Suprapubic skin (tissue), 4 donors: ENCODE data around the gene RPL27A. TPM values are rescaled to one million over a fixed set of nuclear protein-coding genes. Genes with fewer than 3 reads are reported as not detected.

Source experiments
- DNase-seq, 2 donors: peaks; one replicate each; pipeline ENCODE4 v3.0.0-alpha.2; 2019; ENCODE audit warnings: low spot score in 2 of 2
- H3K27ac ChIP-seq: fragments of 200-600 bp; sonication (generic); one replicate; pipeline ENCODE4 v1.5.1; 2019
- H3K27me3 ChIP-seq: fragments of 200-600 bp; sonication (generic); one replicate; pipeline ENCODE4 v1.5.1; 2019
- H3K36me3 ChIP-seq: fragments of 200-600 bp; sonication (generic); one replicate; pipeline ENCODE4 v1.5.1; 2019
- H3K4me1 ChIP-seq: fragments of 200-600 bp; sonication (generic); one replicate; pipeline ENCODE4 v1.5.1; 2019
- H3K4me3 ChIP-seq: fragments of 200-600 bp; sonication (generic); one replicate; pipeline ENCODE4 v1.5.1; 2019; ENCODE audit warnings: mild to moderate bottlenecking
- H3K9me3 ChIP-seq: fragments of 200-600 bp; sonication (generic); one replicate; pipeline ENCODE4 v1.5.1; 2019
- EP300 ChIP-seq: sonication (generic); formaldehyde crosslinking; IDR thresholded peaks from one replicate; pipeline ENCODE4 v1.6.1; 2017; ENCODE audit warnings: antibody characterized with exemption
- POLR2A ChIP-seq, 2 donors: fragments of 450-650 bp; IDR thresholded peaks; one replicate each; pipeline ENCODE4 v1.6.1; 2017; ENCODE audit warnings: antibody characterized with exemption in 2 of 2, mild to moderate bottlenecking in 2 of 2, moderate library complexity in 2 of 2
- POLR2AphosphoS5 ChIP-seq, 3 donors: sonication (generic); formaldehyde crosslinking; IDR thresholded peaks; one replicate each; pipeline ENCODE4 v1.6.1; 2017; ENCODE audit warnings: antibody characterized with exemption in 3 of 3
- WGBS: methylation state at CpG from one replicate; pipeline ENCODE4 v1.1.5; 2018; 5-methylcytosine and 5-hydroxymethylcytosine counted together
- total RNA-seq, 4 donors: library from RNA; depleted of rRNA; stranded (reverse); fragments of >200 nt; gene quantifications; one replicate each; pipeline ENCODE4 v1.1.0, GENCODE V29; 2016
- TF ChIP-seq, protein P1 (sequence below), 2 donors: fragments of 200-600 bp in 1 of 2; fragments of 450-650 bp in 1 of 2; sonication (generic) in 1 of 2; IDR thresholded peaks; one replicate each; pipeline ENCODE4 v1.5.1; 2016 to 2019; ENCODE audit warnings: antibody characterized with exemption in 2 of 2, mild to moderate bottlenecking in 1 of 2, moderate library complexity in 1 of 2

Gene RPL27A
- total RNA-seq, 4 donors from 2014 or later = 822 to 1,505 (median 1,124) TPM

DNA sequence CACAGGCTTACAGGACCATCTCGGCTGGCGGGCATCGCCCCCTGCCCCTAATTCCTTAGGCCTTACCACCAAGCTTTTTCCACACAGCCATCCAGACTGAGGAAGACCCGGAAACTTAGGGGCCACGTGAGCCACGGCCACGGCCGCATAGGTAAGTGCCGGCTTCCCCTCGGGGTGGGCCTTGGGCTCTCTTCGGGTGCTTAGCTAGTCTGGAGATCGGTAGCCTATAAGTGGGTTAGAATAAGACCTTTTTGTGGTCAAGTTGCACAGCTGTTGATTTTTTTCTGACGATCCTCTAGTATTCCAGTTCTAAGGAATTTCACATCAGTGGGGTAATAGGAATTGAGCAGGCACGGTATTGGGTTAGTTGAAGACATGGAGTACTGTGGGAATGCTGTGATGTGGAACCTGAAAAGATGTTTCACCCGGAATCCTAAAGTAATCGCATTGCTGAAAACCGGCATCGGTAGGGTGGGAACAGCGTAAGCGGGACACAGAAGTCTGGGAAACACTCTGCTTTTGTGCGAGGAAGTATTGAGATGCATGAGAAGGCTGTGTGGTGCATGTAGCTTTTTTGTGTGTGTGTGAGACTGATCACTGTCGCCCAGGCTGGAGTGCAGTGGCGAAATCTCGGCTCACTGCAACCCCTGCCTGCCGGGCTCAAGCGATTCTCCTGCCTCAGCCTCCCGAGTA lies 669 bp downstream of the RPL27A start:
- H3K27ac ChIP-seq = peak overlapping the region; percentile 99
- H3K36me3 ChIP-seq = peaks cover 51% of the 10 kb centered on the region
- H3K4me1 ChIP-seq = peaks cover 34% of the 10 kb centered on the region
- DNase-seq = peak in 1 of 2 donors; percentile 71
- WGBS = 7% methylated on average over 27 of the region's 27 CpGs
- H3K9me3 ChIP-seq = no peaks in the 10 kb centered on the region
- TF ChIP-seq, protein P1, sequence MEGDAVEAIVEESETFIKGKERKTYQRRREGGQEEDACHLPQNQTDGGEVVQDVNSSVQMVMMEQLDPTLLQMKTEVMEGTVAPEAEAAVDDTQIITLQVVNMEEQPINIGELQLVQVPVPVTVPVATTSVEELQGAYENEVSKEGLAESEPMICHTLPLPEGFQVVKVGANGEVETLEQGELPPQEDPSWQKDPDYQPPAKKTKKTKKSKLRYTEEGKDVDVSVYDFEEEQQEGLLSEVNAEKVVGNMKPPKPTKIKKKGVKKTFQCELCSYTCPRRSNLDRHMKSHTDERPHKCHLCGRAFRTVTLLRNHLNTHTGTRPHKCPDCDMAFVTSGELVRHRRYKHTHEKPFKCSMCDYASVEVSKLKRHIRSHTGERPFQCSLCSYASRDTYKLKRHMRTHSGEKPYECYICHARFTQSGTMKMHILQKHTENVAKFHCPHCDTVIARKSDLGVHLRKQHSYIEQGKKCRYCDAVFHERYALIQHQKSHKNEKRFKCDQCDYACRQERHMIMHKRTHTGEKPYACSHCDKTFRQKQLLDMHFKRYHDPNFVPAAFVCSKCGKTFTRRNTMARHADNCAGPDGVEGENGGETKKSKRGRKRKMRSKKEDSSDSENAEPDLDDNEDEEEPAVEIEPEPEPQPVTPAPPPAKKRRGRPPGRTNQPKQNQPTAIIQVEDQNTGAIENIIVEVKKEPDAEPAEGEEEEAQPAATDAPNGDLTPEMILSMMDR (IDR thresholded peaks at IDR 0.05) = no peak
- no peak for TF ChIP-seq EP300
- TF ChIP-seq POLR2AphosphoS5 (IDR thresholded peaks at IDR 0.05) = no peak
- TF ChIP-seq POLR2A (IDR thresholded peaks at IDR 0.05) = no peak
- H3K4me3 ChIP-seq = peak overlapping the region; percentile 88
- H3K27me3 ChIP-seq = no peaks in the 10 kb centered on the region

DNA sequence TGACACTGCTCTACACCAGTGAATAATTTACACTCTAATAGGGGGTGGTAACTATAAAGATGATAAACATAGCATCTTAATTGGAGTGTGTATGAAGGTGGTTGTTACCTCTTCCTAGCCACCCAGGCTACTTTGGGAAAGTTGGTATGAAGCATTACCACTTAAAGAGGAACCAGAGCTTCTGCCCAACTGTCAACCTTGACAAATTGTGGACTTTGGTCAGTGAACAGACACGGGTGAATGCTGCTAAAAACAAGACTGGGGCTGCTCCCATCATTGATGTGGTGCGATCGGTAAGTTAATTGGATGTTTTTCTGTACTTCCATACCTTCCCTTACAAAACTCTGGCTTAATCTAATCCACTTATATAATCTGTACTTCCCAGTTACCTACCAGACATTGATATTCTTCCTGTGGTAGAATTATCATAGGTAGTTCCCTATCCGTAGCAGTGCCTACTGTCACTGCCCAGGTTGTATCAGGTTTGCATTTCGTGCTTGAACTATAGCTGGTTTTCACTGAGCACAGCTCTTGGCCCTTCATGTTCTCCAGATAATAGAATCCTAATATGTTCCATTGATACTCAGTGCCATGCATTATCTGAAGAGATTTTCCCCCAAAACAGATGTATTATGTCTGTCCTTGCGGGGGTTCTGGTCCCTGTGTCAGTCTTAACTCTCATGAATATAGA lies 2.2 kb downstream of the RPL27A start:
- Histone ChIP-seq H3K27me3 (no peaks in the 10 kb centered on the region), H3K4me1 (peaks cover 44% of the 10 kb centered on the region), H3K27ac (no peak overlapping the region), H3K4me3 (peak overlapping the region; percentile 88), H3K36me3 (peaks cover 38% of the 10 kb centered on the region), H3K9me3 (no peaks in the 10 kb centered on the region)
- no peak for DNase-seq
- TF ChIP-seq EP300 = no peak
- no peak for TF ChIP-seq POLR2A (IDR thresholded peaks at IDR 0.05)
- TF ChIP-seq POLR2AphosphoS5 (IDR thresholded peaks at IDR 0.05) = no peak
- TF ChIP-seq, protein P1 (IDR thresholded peaks at IDR 0.05) = no peak
- 81% methylated on average over 6 of the region's 6 CpGs for WGBS

DNA sequence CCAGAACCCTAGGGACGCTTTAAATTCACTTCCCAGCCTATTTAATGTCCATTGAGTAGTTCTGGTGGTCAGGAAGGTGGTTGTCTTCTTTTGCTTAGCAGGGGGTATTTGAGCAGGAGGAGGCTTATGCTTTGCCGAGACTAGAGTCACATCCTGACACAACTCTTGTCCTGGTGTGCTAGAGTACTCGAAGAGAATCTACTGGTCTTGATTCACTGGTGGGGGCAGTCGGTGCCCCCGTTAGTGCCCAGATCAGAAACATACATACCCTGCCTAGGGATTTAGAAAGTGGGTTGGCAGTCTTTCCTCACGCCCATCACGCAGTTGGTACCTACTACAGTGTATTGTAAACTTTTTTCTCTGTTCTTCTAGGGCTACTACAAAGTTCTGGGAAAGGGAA lies 2.7 kb downstream of the RPL27A start:
- no peaks in the 10 kb centered on the region for H3K9me3 ChIP-seq
- TF ChIP-seq POLR2A (IDR thresholded peaks at IDR 0.05) (no peak), EP300 (no peak), POLR2AphosphoS5 (IDR thresholded peaks at IDR 0.05) (no peak)
- TF ChIP-seq, protein P1 (IDR thresholded peaks at IDR 0.05) = no peak
- H3K27ac ChIP-seq = no peak overlapping the region
- H3K27me3 ChIP-seq = no peaks in the 10 kb centered on the region
- H3K36me3 ChIP-seq = peaks cover 34% of the 10 kb centered on the region
- no peak for DNase-seq
- 71% methylated on average over 7 of the region's 7 CpGs for WGBS
- H3K4me1 ChIP-seq = peaks cover 46% of the 10 kb centered on the region
- H3K4me3 ChIP-seq = no peak overlapping the region

DNA sequence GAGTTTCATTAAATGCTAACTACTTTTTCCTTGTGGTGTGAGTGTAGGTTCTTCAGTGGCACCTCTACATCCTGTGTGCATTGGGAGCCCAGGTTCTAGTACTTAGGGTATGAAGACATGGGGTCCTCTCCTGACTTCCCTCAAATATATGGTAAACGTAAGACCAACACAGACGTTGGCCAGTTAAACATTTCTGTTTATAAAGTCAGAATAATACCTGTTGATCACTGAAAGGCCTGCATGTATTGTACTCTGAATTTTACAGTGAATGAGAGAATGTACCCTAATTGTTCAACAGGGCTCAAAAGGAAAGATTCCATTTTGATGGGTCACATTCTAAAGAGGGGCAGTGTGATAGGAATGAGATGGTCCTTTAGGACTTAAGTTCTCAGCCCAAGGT lies 3.2 kb downstream of the RPL27A start:
- no peaks in the 10 kb centered on the region for H3K9me3 ChIP-seq
- H3K27ac ChIP-seq = no peak overlapping the region
- DNase-seq = no peak
- no peaks in the 10 kb centered on the region for H3K27me3 ChIP-seq
- H3K36me3 ChIP-seq = peaks cover 33% of the 10 kb centered on the region
- WGBS = 82% methylated on average over 2 of the region's 2 CpGs
- TF ChIP-seq, protein P1 (IDR thresholded peaks at IDR 0.05) = no peak
- TF ChIP-seq EP300 (no peak), POLR2AphosphoS5 (IDR thresholded peaks at IDR 0.05) (no peak), POLR2A (IDR thresholded peaks at IDR 0.05) (no peak)
- H3K4me1 ChIP-seq = peaks cover 46% of the 10 kb centered on the region
- H3K4me3 ChIP-seq = no peak overlapping the region

DNA sequence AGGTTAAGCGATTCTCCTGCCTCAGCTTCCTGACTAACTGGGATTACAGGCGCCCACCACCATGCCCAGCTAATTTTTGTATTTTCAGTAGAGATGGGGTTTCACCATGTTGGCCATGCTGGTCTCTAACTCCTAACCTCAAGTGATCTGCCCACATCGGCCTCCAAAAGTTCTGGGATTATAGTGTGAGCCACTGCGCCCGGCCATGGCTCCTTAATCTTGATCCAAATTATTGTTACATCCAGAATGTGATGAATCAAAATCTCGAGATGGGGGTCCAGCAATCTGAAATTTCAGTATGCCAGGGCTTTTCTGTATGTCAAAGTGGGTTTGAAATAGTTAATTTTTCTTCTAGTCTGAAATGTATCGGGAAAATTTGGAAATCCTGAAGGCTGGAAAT lies 3.7 kb downstream of the RPL27A start:
- peaks cover 44% of the 10 kb centered on the region for H3K4me1 ChIP-seq
- no peak overlapping the region for H3K4me3 ChIP-seq
- H3K36me3 ChIP-seq = peaks cover 33% of the 10 kb centered on the region
- no peaks in the 10 kb centered on the region for H3K27me3 ChIP-seq
- H3K9me3 ChIP-seq = no peaks in the 10 kb centered on the region
- WGBS = 87% methylated on average over 7 of the region's 7 CpGs
- H3K27ac ChIP-seq = no peak overlapping the region
- TF ChIP-seq, protein P1 (IDR thresholded peaks at IDR 0.05) = no peak
- TF ChIP-seq EP300 = no peak
- TF ChIP-seq POLR2AphosphoS5 (IDR thresholded peaks at IDR 0.05) = no peak
- TF ChIP-seq POLR2A (IDR thresholded peaks at IDR 0.05) = no peak
- DNase-seq = no peak
